Astrocyte (in vitro differentiated cells and primary cell): ENCODE results near the gene FOXC2.

Source experiments
- CTCF ChIP-seq: IDR thresholded peaks from 2 replicates; pipeline ENCODE4 v1.5.1; 2011; ENCODE audit warnings: low read depth, mild to moderate bottlenecking, inconsistent platforms, low read length, moderate library complexity; ENCODE audit not compliant: insufficient read depth
- EZH2 ChIP-seq: IDR thresholded peaks from 2 replicates; pipeline ENCODE4 v1.6.1; 2012; ENCODE audit warnings: mild to moderate bottlenecking, low read length, inconsistent platforms; ENCODE audit not compliant: insufficient read depth

- TF ChIP-seq CTCF (no peak), EZH2 (no peak)
Observed at GRCh38 chr16:86531191-86531545, 35.5 kb upstream of the FOXC2 start.
